Astrocyte (in vitro differentiated cells and primary cell): ENCODE data around the gene PYGM.

ENCODE experiments used
- EZH2 ChIP-seq: IDR thresholded peaks from 2 replicates; pipeline ENCODE4 v1.6.1; 2012; ENCODE audit warnings: mild to moderate bottlenecking, low read length, inconsistent platforms; ENCODE audit not compliant: insufficient read depth
- TF ChIP-seq, protein P1 (sequence below): IDR thresholded peaks from 2 replicates; pipeline ENCODE4 v1.5.1; 2011; ENCODE audit warnings: low read depth, mild to moderate bottlenecking, inconsistent platforms, low read length, moderate library complexity; ENCODE audit not compliant: insufficient read depth

GRCh38 chr11:64801158-64801464, 41.3 kb upstream of the PYGM start:
- TF ChIP-seq, protein P1, sequence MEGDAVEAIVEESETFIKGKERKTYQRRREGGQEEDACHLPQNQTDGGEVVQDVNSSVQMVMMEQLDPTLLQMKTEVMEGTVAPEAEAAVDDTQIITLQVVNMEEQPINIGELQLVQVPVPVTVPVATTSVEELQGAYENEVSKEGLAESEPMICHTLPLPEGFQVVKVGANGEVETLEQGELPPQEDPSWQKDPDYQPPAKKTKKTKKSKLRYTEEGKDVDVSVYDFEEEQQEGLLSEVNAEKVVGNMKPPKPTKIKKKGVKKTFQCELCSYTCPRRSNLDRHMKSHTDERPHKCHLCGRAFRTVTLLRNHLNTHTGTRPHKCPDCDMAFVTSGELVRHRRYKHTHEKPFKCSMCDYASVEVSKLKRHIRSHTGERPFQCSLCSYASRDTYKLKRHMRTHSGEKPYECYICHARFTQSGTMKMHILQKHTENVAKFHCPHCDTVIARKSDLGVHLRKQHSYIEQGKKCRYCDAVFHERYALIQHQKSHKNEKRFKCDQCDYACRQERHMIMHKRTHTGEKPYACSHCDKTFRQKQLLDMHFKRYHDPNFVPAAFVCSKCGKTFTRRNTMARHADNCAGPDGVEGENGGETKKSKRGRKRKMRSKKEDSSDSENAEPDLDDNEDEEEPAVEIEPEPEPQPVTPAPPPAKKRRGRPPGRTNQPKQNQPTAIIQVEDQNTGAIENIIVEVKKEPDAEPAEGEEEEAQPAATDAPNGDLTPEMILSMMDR: no peak
- no peak for TF ChIP-seq EZH2
